Lower leg skin (tissue), 3 donors: ENCODE measurements around the gene ZNF566.

ENCODE experiments used
- CTCF ChIP-seq, 3 donors: fragments of 450-650 bp; IDR thresholded peaks; one replicate each; pipeline ENCODE4 v1.5.1; 2016; ENCODE audit warnings: antibody characterized with exemption in 3 of 3, mild to moderate bottlenecking in 3 of 3, moderate library complexity in 2 of 3
- POLR2A ChIP-seq, 2 donors: fragments of 450-650 bp; IDR thresholded peaks; one replicate each; pipeline ENCODE4 v1.6.1; 2016 to 2017; ENCODE audit warnings: antibody characterized with exemption in 2 of 2, mild to moderate bottlenecking in 1 of 2, moderate library complexity in 1 of 2

- TF ChIP-seq CTCF (IDR thresholded peaks at IDR 0.05) (no peak), POLR2A (IDR thresholded peaks at IDR 0.05) (no peak)
These were observed 1.1 kb downstream of the ZNF566 start for GRCh38 chr19:36488118-36488845.
